Measurements from ENCODE around the gene M6PR.

M6PR gene

DNA sequence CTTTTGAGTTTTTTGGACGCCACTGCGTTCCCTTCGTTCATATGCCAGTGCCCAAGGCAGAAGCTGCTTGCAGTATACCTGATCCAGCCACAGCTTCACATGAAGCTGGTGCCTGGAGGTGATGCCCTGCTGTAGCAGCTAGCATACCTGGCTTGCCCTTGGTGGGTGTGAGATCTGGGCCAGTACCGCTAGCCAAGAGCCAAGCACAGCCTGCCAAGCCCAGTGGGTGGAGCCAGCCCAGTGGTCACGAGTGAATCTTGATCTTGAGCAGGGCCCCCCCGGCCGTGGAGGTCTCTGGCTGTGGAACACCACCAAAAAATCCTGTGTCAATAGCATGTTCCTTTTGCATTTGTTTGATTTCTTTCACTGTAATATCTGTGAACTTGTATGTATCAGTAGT is 7.3 kb upstream of the M6PR start:
- Histone ChIP-seq H3K27me3 (ENCODE audit: insufficient read depth, poor library complexity, severe bottlenecking) (no peaks in the 10 kb centered on the region), H3K4me3 (replicated peaks; ENCODE audit: insufficient read depth, low read length) (no peak overlapping the region), H3K27ac (replicated peaks) (no peak overlapping the region)
- DNase-seq (ENCODE audit: low read depth in 1 of 2, low spot score in 1 of 2): no peak
- TF ChIP-seq SPI1 (IDR thresholded peaks at IDR 0.05; ENCODE audit: borderline replicate concordance, low read depth): no peak
- no peak for TF ChIP-seq GABPA (IDR thresholded peaks at IDR 0.05; ENCODE audit: low read depth)
- no peak for TF ChIP-seq POLR2AphosphoS5 (IDR thresholded peaks at IDR 0.05; ENCODE audit: low read depth)
- TF ChIP-seq, protein P1, sequence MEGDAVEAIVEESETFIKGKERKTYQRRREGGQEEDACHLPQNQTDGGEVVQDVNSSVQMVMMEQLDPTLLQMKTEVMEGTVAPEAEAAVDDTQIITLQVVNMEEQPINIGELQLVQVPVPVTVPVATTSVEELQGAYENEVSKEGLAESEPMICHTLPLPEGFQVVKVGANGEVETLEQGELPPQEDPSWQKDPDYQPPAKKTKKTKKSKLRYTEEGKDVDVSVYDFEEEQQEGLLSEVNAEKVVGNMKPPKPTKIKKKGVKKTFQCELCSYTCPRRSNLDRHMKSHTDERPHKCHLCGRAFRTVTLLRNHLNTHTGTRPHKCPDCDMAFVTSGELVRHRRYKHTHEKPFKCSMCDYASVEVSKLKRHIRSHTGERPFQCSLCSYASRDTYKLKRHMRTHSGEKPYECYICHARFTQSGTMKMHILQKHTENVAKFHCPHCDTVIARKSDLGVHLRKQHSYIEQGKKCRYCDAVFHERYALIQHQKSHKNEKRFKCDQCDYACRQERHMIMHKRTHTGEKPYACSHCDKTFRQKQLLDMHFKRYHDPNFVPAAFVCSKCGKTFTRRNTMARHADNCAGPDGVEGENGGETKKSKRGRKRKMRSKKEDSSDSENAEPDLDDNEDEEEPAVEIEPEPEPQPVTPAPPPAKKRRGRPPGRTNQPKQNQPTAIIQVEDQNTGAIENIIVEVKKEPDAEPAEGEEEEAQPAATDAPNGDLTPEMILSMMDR (IDR thresholded peaks at IDR 0.05; ENCODE audit: insufficient read depth, low read length): no peak
- no peak for TF ChIP-seq REST (IDR thresholded peaks at IDR 0.05; ENCODE audit: insufficient replicate concordance, low read depth)

GRCh38 chr12:8956073-8956472 is 6.6 kb upstream of the M6PR start:
- TF ChIP-seq POLR2AphosphoS5 (IDR thresholded peaks at IDR 0.05; ENCODE audit: low read depth): no peak
- Histone ChIP-seq H3K27me3 (ENCODE audit: insufficient read depth, poor library complexity, severe bottlenecking) (no peaks in the 10 kb centered on the region), H3K27ac (replicated peaks) (no peak overlapping the region), H3K4me3 (replicated peaks; ENCODE audit: insufficient read depth, low read length) (no peak overlapping the region)
- no peak for DNase-seq (ENCODE audit: low read depth in 1 of 2, low spot score in 1 of 2)

DNA sequence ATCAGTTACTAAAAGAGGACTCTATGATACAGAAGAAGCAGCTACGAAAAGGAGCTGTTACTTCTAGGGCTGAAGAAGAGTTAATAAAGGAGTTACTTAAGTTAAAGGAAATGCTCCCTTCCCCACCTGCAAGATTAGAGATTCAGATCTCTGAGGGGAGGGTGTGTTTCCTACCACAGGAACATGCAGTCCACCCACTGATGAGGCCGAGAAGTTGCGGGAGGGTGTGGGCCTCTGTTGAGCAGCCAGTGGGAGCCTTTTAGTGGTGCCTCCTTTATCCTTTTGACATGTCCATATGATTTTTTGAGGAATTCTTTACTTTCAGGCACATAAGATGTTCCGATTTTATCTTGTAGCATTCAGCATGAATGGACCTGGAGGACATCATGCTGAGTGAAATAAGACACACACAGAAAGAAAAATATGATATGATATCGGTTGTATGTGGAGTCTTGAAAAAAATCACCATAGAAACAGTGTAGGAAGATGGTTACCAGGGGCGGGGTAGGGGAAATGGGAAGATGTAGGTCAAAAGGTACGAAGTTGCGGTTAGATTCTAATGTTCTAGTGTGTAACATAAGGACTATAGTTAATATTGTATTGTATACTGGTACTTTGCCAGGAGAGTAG is 4.4 kb upstream of the M6PR start:
- TF ChIP-seq REST (IDR thresholded peaks at IDR 0.05; ENCODE audit: insufficient replicate concordance, low read depth): no peak
- no peak for DNase-seq (ENCODE audit: low read depth in 1 of 2, low spot score in 1 of 2)

DNA sequence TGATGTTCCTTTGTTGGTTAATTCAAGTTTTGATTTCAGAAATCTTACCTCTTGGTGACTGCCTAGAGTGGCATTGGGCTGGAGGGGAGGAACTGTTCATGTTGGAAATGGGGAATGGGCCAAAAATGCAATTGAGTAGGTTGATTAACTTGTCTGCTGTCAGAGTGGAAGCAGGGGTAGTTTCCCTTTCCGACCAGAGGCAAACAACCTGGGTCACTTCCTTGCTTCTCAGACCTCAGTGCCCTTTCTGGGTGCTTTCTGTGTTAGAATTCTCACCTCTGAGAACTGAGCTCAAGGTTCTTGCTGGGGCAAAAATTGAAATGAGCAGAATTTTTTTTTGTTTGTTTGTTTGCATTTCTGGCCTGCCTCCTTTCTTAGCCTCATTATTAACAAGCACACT is 2.3 kb upstream of the M6PR start:
- Histone ChIP-seq H3K27ac (replicated peaks) (no peak overlapping the region), H3K4me3 (replicated peaks; ENCODE audit: insufficient read depth, low read length) (no peak overlapping the region), H3K27me3 (ENCODE audit: insufficient read depth, poor library complexity, severe bottlenecking) (no peaks in the 10 kb centered on the region)
- TF ChIP-seq REST (IDR thresholded peaks at IDR 0.05; ENCODE audit: insufficient replicate concordance, low read depth): no peak
- no peak for TF ChIP-seq SPI1 (IDR thresholded peaks at IDR 0.05; ENCODE audit: borderline replicate concordance, low read depth)
- TF ChIP-seq GABPA (IDR thresholded peaks at IDR 0.05; ENCODE audit: low read depth): no peak
- TF ChIP-seq, protein P1 (IDR thresholded peaks at IDR 0.05; ENCODE audit: insufficient read depth, low read length): no peak
- TF ChIP-seq POLR2AphosphoS5 (IDR thresholded peaks at IDR 0.05; ENCODE audit: low read depth): no peak
- DNase-seq (ENCODE audit: low read depth in 1 of 2, low spot score in 1 of 2): no peak

More for the DNA sequence above, 4.4 kb upstream of the M6PR start:
- no peak overlapping the region for H3K27ac ChIP-seq (replicated peaks)
- no peaks in the 10 kb centered on the region for H3K27me3 ChIP-seq (ENCODE audit: insufficient read depth, poor library complexity, severe bottlenecking)
- no peak overlapping the region for H3K4me3 ChIP-seq (replicated peaks; ENCODE audit: insufficient read depth, low read length)

Measured in HL-60 (cell line).